ENCODE results near the gene ZAR1.
"Not testable (repeated sequence)": the region's sequence is repeated elsewhere in the genome, so short reads cannot be mapped to it uniquely, and the experiment has no call there.

The ZAR1 gene, protein sequence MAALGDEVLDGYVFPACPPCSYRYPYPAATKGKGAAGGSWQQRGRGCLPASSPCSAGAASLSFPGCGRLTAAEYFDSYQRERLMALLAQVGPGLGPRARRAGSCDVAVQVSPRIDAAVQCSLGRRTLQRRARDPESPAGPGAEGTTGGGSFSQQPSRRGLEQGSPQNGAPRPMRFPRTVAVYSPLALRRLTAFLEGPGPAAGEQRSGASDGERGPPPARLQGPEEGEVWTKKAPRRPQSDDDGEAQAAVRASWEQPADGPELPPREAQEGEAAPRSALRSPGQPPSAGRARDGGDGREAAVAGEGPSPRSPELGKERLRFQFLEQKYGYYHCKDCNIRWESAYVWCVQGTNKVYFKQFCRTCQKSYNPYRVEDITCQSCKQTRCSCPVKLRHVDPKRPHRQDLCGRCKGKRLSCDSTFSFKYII

DNA sequence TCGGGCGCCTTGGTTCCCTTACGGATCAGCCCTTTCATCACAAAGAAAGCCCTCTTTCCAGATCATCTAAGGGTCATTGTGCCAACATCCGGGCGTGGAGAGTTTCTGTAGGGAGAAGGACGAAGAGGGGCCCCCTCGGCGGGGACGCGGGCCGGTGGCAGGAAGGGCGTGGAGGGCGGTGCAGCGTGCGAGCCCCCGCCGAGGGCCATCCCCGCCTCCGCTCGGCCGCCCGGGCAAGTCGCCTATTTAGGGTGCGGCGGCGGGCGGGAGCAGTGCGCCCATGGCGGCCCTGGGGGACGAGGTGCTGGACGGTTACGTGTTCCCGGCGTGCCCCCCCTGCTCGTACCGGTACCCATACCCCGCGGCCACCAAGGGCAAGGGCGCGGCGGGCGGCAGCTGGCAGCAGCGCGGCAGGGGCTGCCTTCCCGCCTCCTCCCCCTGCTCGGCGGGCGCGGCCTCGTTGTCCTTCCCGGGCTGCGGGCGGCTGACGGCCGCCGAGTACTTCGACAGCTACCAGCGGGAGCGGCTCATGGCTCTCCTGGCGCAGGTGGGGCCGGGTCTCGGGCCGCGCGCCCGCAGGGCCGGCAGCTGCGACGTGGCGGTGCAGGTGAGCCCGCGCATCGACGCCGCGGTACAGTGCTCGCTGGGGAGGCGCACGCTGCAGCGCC, at the start of gene ZAR1:
Gene ZAR1, plus strand, starts transcription at position 241 of the 668 bp plus-strand sequence. Its CDS starts 40 bp downstream, at position 281.
- DNase-seq = no peak

- DNase-seq = not testable (repeated sequence)
These were observed 49.1 kb upstream of the ZAR1 start for GRCh38 chr4:48440914-48441313.

GRCh38 chr4:48445704-48446103, 44.3 kb upstream of the ZAR1 start:
- no peak for DNase-seq

- DNase-seq = no peak
These were observed 43.4 kb upstream of the ZAR1 start for GRCh38 chr4:48446642-48447041.

GRCh38 chr4:48449151-48449550, 40.9 kb upstream of the ZAR1 start:
- no peak for DNase-seq

DNA sequence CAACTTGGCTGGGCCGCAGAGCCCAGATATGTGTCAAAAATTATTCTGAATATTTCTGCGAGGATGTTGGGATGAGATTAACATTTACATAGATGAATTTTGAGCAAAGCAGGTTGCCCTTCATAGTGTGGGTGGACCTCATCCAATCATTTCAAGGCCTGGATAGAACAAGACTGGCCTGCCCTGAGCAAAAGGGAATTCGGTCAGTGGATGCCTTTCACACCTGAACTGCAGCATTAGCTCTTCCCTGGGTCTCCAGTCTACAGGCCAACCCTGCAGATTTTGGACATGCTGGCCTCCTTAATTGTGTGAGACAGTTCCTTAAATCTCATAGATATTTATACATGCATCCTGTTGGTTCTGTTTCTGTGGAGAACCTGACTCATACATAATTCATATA, 39.3 kb upstream of the ZAR1 start:
- no peak for DNase-seq

GRCh38 chr4:48451656-48452055, 38.4 kb upstream of the ZAR1 start:
- DNase-seq = not testable (repeated sequence)

DNA sequence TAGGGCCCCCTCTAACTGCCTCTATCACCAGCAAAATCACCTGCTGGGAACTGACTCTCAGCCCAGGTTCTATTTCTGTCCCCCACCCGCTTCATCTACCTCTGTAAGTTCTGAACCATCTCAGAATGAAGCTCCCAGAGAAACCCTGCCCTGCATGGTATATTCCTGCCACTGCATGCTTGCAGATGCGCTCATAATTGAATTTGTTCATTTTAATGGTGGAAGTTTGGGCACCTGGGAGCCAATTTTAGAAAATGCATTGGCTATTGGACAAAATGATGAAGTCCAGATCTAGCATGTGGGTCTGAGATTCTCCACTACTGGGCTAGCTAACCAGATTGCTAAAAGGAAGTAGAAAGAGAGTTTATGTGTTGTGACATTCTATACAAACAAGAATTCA, 35.5 kb upstream of the ZAR1 start:
- DNase-seq = no peak

- no peak for DNase-seq
These were observed 29.1 kb upstream of the ZAR1 start for GRCh38 chr4:48461000-48461399.

DNA sequence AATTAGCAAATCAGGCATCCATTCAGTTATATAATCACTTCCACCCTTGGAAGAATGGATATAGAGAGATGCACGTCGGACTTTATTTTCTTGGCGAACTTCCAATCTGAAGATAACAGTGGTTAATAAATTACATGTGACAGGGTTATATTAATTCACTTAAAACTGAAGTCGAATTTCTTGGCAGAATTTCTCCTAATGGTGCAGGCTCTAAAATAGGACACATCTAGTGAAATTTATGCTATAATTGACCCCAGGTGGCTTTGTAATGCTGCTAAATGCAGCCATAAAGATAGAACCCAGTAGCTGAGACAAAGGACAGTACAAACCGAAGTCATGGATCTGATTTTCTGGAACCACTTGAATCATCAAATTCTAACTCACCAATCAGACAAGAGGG, 27.7 kb upstream of the ZAR1 start:
- DNase-seq = no peak

DNA sequence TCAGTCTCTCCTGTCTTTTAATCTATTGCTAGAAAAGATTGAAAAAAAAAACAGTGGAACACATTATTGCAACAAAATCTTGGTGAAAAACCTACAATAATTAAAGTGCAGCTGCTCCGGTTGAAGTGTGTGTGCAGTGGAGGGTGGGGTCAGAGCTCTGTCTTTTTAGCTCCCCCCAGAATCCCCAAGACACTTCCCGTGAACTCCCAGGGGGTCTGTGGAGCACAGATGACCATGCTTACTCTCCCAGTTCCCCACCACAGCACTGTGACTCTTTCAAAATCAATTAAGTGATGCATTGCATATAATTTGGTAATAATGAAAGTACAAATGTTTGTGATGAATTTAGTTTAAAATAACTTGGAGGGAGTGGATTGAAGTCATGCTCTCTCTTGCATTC, 22.6 kb upstream of the ZAR1 start:
- DNase-seq = no peak

- DNase-seq = no peak
These were observed 22.2 kb upstream of the ZAR1 start for GRCh38 chr4:48467891-48468290.

DNA sequence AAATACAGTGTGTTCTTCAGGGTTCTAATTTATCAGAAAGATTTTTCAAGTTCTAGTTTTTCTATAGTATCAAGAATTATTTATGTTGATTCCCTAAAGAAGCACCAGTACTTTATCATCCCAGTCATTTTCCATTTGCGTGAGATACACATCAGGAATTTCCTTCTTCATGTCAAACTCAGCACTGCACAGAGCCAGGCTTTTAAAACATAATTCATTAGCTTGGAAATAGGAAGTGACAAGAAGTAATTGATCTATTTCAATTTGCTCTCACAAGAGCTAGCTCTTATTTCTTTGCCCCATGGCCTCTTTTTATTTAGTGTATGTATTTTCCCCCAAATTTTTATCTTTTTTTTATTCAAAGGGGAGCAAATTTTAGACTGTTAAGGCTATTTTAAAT, 19.9 kb upstream of the ZAR1 start:
- no peak for DNase-seq

DNA sequence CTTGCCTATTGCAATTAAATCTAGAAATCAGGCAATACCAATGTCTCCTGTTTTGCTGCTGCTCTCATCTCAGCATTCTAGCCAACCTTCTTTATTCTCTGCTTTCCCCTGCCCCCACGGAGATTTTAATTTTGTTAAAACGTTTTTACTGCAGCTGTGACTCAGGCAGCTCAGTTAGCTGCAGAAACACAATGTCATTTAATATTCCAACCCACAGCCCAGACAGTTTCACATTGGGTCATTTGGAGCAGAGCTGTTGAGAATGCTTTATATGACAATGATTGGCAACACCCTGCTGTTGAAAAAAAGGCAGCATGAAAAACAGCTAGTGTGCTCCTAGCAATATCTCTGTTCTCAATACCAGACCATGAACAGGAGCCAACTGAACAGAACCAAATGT, 19.5 kb upstream of the ZAR1 start:
- DNase-seq = no peak

DNA sequence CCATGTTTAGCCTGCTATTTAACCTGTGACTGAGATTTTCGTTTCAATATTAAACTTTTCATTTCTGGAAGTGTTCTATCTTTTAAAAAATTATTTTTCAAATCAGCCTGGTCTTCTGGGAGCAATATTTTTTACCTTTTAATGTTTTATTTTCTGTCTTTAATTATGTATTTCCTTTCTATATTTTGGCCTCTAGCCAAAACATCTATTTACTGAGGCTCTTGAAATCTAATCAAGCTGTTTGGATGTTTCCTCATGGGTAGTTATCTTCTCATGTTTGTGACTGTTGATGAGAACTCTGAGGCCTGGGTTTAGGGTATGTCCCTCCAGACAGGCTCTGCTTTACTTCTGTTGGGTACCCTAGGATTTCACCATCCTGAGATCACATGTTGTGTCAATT, 17.3 kb upstream of the ZAR1 start:
- DNase-seq = no peak

DNA sequence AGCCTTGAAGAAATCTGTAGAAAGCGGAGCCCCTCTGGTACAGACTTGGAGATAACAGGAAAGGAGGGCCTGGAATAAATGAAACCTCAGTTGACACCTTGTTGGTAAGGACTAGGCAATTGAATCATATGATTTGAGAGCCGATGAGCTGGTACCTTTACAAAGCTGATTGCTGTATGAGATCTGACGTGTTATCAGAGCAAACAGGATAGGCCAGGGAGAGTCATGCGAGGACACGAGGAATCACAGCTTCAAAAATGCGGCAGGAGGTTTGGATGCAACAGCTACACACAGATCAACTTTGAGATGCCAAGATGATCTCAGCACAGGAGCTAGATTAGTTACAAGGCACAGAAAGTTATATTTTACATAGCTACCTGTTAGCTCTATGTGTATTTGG, 14.3 kb upstream of the ZAR1 start:
- no peak for DNase-seq

DNA sequence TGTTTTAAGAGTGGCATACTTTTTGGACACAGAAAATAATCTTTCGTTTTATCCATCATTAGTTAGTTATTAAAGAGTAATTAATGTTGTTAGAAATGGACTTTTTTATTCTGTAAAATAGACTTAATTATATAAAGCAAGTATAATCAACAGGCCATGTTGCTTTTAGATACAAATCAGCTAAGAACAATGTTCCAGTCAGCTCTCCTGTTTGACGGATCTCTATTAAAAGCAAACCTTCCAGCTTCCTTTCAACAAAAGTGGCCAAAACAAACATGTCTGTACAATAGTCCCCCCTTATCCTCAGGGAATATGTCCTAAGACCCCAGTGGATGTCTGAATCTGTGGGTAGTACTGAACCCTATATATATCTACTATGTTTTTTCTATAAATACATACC, 11.8 kb upstream of the ZAR1 start:
- no peak for DNase-seq

- no peak for DNase-seq
These were observed 8.5 kb upstream of the ZAR1 start for GRCh38 chr4:48481581-48481980.

DNA sequence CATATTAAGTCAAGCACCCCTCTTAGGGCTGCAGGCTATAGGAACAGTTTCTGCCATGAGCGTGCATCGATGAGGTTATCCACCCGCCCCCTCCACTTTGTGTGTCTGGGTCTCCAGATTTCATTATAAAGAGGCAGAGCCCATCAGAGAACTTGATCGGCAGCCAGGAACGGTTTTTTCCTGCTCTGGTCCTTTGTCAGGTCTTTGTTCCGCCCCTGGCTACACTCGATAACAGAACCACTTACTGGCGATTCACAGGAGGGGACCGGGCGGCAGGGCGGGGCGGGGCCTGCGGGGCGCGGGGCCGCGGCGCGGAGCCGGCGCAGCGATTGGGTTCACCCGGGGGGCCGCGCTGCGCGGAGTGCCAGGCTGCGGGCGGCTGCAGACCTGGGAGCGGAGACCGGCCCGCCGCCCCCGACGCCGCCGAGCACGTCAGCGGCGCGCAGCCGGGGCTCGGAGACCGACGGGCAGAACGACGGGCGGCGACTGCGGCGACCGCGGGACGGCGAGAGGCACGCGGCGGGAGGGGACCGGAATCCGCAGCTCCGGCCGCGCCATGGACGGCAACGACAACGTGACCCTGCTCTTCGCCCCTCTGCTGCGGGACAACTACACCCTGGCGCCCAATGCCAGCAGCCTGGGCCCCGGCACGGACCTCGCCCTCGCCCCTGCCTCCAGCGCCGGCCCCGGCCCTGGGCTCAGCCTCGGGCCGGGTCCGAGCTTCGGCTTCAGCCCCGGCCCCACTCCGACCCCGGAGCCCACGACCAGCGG, 6.9 kb upstream of the ZAR1 start, which contains the start of gene SLC10A4:
Gene SLC10A4, plus strand, starts transcription at position 338 of the 771 bp plus-strand sequence. Its CDS starts 219 bp downstream, at position 557.
- DNase-seq = no peak

DNA sequence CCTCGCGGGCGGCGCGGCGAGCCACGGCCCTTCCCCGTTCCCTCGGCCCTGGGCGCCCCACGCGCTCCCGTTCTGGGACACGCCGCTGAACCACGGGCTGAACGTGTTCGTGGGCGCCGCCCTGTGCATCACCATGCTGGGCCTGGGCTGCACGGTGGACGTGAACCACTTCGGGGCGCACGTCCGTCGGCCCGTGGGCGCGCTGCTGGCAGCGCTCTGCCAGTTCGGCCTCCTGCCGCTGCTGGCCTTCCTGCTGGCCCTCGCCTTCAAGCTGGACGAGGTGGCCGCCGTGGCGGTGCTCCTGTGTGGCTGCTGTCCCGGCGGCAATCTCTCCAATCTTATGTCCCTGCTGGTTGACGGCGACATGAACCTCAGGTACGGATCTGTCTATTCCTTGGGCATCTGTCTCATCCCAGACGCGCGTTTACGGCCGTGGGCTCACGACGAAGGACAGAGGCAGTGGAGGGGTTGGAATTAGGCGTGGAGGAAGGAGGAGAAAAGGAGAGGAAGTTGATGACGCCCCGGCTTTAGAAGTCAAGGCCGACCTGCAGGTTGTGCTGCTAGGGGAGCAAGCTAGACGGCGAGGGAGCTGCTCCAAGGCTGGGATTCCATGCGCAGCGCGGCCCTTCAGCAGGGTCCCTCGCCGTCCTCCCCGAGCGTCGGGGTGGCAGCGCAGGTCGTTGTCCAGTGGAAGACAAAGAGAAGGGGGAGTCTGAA, 6.1 kb upstream of the ZAR1 start:
- DNase-seq = no peak

- no peak for DNase-seq
These were observed 5.4 kb upstream of the ZAR1 start for GRCh38 chr4:48484494-48485168.

DNA sequence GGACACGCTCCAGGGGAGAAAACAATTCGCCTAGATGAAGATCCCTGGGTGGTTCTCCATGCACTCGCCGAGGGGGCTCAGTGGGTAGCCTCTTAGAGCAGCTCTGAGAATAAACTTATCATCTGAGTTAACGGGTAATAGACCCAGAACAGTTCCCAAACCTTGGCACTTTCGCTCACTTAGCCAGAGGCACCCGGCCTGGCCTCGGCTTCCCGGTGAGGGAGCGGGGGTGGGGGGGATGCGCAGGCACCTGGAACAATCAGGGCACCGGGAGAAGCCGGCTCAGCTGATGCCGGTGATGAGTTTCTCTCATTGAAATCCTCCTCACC, 405 bp upstream of the ZAR1 start:
- no peak for DNase-seq
